DMS53 treated with DMSO at 0.1 percent for 48 hours (cell line): ENCODE measurements around the gene BCAS4.

ENCODE experiments used
- DNase-seq: peaks from one replicate; lab custom pipeline; 2025; ENCODE audit not compliant: unreplicated experiment; lab: John Stamatoyannopoulos, UW

Gene BCAS4

GRCh38 chr20:50903353-50904051 is 108.6 kb downstream of the BCAS4 start:
- DNase-seq = no peak

- DNase-seq = no peak
These were observed 109.3 kb downstream of the BCAS4 start for GRCh38 chr20:50904067-50904570.

DNA sequence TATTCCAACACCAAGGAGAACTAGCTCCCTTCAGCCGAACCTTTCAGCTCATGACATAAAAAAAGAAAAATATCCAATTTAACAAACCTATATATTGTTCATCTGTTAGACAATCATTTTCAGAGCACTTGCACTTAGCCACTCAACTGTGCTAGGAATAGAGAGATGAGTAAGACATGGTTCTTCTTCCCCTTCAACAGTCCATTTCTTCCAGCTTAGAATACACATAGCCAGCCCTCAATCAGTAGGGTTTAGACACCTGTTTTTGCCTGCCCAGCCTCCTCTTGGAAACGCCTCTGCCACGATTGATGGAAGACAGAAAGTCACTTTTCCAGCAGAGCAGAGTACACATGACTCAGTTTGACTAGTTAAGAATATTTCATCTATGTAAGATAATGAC is 114.6 kb downstream of the BCAS4 start:
- DNase-seq = no peak

DNA sequence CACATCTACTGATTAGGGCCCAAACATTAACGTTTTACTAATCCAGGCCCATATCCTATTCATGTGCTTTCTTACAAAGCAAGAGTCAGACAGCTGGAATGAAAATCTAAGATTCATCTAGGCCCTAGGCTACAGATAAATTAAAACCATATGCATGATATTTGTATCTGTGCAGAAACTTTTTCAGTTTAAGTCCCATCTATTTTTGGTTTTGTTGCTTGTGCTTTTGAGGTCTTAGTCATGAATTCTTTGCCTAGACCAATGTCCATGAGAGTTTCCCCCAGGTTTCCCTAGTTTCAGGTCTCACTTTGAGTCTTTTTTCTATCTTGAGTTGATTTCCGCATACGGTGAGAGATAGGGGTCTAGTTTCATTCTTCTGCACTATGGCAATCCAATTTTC is 116.2 kb downstream of the BCAS4 start:
- no peak for DNase-seq

DNA sequence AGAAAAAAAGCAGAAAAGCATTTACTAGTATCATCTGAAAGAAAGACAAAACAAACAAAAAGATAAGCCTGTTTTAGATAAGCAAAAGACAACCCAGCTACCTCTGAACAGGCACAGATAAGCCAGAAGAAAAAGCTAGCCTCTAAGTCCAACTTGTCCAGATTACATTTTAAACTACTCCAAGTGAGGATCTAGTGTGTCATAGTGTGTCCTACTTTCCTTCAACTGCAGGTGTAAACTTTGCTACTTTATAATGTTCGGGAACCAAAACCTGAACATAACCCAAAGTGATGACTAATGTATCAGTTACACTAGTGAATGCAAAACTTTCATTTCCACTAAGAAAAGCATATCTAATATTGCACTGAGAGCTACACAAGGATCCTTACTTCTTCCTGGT is 116.9 kb downstream of the BCAS4 start:
- no peak for DNase-seq

GRCh38 chr20:50913690-50914375 is 119.0 kb downstream of the BCAS4 start:
- DNase-seq = no peak

- DNase-seq = no peak
These were observed 120.6 kb downstream of the BCAS4 start for GRCh38 chr20:50915424-50915823.

DNA sequence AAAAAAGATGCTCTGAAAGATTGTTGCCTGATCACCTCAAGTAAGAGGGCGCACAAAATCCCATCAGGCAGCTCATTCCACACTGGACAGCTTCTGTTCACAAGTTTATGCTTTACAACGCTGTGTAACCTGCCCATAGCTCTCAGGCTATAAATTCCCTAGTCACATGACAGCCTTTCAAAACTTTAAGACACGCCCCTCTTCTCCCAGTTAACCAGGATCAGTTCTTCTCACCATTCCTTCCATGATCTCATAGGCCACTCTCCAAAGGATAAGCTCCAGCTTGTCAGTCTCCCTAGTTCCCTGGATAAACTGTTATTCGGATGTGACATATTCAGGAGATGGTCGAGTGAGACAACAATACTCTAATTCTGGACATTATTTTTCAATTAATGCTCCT is 121.4 kb downstream of the BCAS4 start:
- no peak for DNase-seq

GRCh38 chr20:50916934-50917333 is 122.1 kb downstream of the BCAS4 start:
- DNase-seq = no peak

GRCh38 chr20:50918403-50918802 is 123.5 kb downstream of the BCAS4 start:
- no peak for DNase-seq

GRCh38 chr20:50919567-50919966 is 124.7 kb downstream of the BCAS4 start:
- DNase-seq = no peak

DNA sequence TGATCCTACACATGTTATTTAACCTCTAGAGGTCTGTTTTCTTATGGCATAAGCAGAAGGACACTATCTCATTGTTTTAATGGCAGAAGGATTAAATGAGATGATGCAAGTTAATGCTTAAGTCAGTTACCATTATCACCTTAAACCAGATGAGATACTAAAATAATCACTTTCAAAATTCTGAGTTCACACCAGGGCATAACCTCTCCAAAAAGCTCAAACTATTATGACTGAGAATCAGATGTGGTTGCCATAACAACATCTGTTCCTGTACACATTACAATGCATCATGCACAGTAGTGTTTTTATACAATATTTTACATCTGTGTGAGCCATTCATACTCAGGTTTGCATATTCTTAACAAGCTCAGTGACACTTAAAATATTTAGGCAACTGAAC is 126.1 kb downstream of the BCAS4 start:
- DNase-seq = no peak

DNA sequence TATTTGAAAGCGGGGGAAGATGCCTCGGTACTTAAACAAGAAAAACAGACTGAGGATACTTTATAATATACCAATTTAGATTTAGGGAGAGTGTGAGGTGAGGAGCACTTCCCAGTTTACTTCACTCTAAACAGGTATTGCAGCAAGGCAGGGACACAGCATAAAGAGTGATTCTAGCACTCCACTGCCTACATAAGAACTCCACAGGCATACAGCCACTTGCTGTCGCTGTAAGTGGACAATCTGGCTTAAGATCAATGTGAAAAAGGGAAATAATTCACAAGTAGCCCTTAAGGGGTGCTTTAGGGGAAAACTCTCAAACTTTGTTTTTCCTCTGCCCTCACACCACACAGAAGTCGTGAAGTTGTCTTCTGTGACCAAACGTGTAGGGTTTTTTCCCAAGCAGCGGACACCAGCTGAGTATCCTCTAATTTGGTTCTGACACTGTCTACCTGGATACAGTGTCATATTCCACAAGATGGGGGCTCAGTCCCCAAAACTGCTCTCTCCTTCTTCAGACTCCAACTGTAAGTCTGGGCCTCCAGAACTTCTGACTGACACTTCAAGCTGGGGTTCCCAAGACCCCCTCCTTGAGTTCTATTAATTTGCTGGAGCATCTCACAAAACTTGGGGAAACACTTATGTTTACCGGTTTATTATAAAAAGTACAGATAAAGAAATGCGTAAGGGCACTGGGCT is 127.1 kb downstream of the BCAS4 start:
- DNase-seq = no peak

DNA sequence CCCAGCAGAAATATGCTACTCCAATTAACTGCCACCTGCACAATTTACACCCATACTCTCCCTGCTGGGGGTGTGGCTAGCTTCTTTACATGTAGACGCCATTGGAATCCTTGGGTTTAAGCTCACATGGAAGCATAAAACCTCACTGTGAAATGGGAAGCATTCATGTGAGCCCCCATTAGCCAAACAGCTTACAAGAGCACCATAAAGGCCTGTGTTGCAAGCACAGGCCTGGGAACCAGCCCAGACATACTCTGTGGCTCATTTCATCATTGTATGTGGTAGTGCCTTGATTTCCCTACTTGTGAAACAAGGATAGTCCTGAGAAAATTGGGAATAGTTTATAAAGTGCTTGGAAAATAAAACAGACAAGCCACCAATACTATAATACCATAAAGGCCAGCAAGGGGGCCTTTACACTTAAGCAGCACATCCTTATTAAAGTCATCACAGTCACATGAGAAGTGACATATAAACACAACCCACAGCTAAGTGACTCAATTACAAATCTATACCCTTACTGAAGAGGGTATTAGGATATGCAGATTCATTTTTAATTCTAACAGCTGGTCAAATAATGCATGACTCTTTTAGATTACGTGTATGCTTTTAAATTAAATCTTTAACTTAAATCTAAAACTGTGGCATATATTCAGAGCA is 129.5 kb downstream of the BCAS4 start:
- no peak for DNase-seq

DNA sequence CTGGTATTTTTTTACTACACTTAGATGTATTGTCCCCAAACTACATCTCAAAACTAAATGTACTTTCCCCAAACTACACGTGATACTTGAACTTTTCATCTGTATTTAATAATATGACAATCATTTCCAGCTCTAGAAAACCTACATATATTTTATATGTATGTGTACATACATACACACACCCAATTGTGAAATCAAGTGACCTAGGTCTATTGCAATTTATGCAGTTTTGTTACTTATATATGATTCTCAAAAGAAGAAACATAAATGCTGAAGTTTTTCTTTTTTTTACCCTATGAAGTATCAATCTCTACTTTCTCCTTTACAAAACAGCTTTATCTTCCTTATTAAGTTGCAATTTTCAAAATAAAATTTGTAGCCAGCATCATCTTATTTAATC is 131.7 kb downstream of the BCAS4 start:
- no peak for DNase-seq
